AG09319 (cell line): Measurements from ENCODE around the gene MARCHF10.
"Not testable (repeated sequence)": the region's sequence is repeated elsewhere in the genome, so short reads cannot be mapped to it uniquely, and the experiment has no call there.

Experiments used
- DNase-seq: peaks from one replicate; pipeline ENCODE4 v3.0.0-alpha.2; 2010; ENCODE audit warnings: low read depth; ENCODE audit errors: extremely low read depth
- CTCF ChIP-seq: IDR thresholded peaks from 2 replicates; pipeline ENCODE4 v1.5.1; 2011; ENCODE audit warnings: low read depth, mild to moderate bottlenecking, inconsistent platforms, low read length, moderate library complexity

Gene MARCHF10

GRCh38 chr17:62807812-62808575 is at the start of gene MARCHF10:
Gene MARCHF10, minus strand, starts transcription at chr17:62808314. Its CDS starts 6,579 bp downstream, at chr17:62801735.
- DNase-seq: no peak
- no peak for TF ChIP-seq CTCF

- DNase-seq: no peak
- TF ChIP-seq CTCF: no peak
Measured at GRCh38 chr17:62857526-62857925, 49.4 kb upstream of the MARCHF10 start.

GRCh38 chr17:62856594-62856993 is 48.5 kb upstream of the MARCHF10 start:
- no peak for TF ChIP-seq CTCF
- no peak for DNase-seq

GRCh38 chr17:62855156-62855555 is 47.0 kb upstream of the MARCHF10 start:
- no peak for DNase-seq
- no peak for TF ChIP-seq CTCF

- DNase-seq: no peak
- no peak for TF ChIP-seq CTCF
Measured at GRCh38 chr17:62854098-62854680, 46.1 kb upstream of the MARCHF10 start.

- TF ChIP-seq CTCF: no peak
Measured at GRCh38 chr17:62852195-62852594, 44.1 kb upstream of the MARCHF10 start.

GRCh38 chr17:62849591-62850415 is 41.7 kb upstream of the MARCHF10 start:
- not testable (repeated sequence) for DNase-seq

More at GRCh38 chr17:62852195-62852594, 44.1 kb upstream of the MARCHF10 start:
- DNase-seq: no peak
